Left lung (tissue), 10 donors: ENCODE results near the gene ANAPC5. TPM values are rescaled to one million over a fixed set of nuclear protein-coding genes. Genes with fewer than 3 reads are reported as not detected.
"Not testable (repeated sequence)": the region's sequence is repeated elsewhere in the genome, so short reads cannot be mapped to it uniquely, and the experiment has no call there.

Experiments
- ATAC-seq: fragments of 200-7000 bp; cut with Tn5 transposase; one replicate; pipeline ENCODE4 v1.9.1; 2020; ENCODE audit warnings: moderate library complexity
- DNase-seq, 4 donors: peaks; one replicate each; pipeline ENCODE4 v3.0.0-alpha.2; 2013 to 2020
- H3K27ac ChIP-seq, 2 donors: fragments of 200-600 bp; sonication (generic) in 1 of 2; one replicate each; pipeline versions ENCODE4 v1.5.0 to v1.8.0; 2020 to 2021
- H3K27me3 ChIP-seq, 2 donors: fragments of 200-600 bp; sonication (generic) in 1 of 2; one replicate each; pipeline versions ENCODE4 v1.5.0 to v1.8.0; 2020 to 2021
- H3K36me3 ChIP-seq, 2 donors: fragments of 200-600 bp; sonication (generic) in 1 of 2; one replicate each; pipeline versions ENCODE4 v1.5.0 to v1.8.0; 2020 to 2021
- H3K4me1 ChIP-seq, 2 donors: fragments of 200-600 bp; one replicate each; pipeline ENCODE4 v1.8.0; 2021
- H3K4me3 ChIP-seq, 2 donors: fragments of 200-600 bp; sonication (generic) in 1 of 2; one replicate each; pipeline versions ENCODE4 v1.5.0 to v1.8.0; 2020 to 2021; ENCODE audit warnings: mild to moderate bottlenecking in 1 of 2
- H3K9me3 ChIP-seq, 2 donors: fragments of 200-600 bp; sonication (generic) in 1 of 2; one replicate each; pipeline versions ENCODE4 v1.5.0 to v1.8.0; 2020 to 2021
- CTCF ChIP-seq, 2 donors: fragments of 200-600 bp; sonication (generic) in 1 of 2; IDR thresholded peaks; one replicate each; pipeline versions ENCODE4 v1.5.0 to v1.8.0; 2021; ENCODE audit warnings: antibody characterized with exemption in 2 of 2
- intact Hi-C, 2 donors: fragments of 100-400 bp; cut with DNase I; formaldehyde crosslinking; loops; one replicate each; pipeline versions ENCODE4 v1.11.2 to v1.14.2; 2022
- polyA plus RNA-seq, 6 donors: library from polyadenylated mRNA; unstranded; fragments of 120-200 nt; gene quantifications; one replicate each; pipeline ENCODE4 v1.2.1, GENCODE V29; 2013; ENCODE audit not compliant: insufficient read length in 6 of 6
- total RNA-seq, 2 donors: library from RNA; stranded (reverse); fragmentation: NEBNext Ultra II Directional; extraction: Animal tissue kit (Norgen Biotek cat#: 25700); gene quantifications; one replicate each; pipeline ENCODE4 v1.2.1, GENCODE V29; 2021
- donor health status: DM: no; HTN: yes; CAD: no.
- donor health status: DM: no; HTN: no; CAD: no.

The ANAPC5 gene
- total and polyA plus RNA-seq, 8 donors = 84.8 to 206 (median 165) TPM

- peak; percentile 52 for ATAC-seq
Measured at GRCh38 chr12:121391619-121392324, 39.6 kb upstream of the ANAPC5 start.

DNA sequence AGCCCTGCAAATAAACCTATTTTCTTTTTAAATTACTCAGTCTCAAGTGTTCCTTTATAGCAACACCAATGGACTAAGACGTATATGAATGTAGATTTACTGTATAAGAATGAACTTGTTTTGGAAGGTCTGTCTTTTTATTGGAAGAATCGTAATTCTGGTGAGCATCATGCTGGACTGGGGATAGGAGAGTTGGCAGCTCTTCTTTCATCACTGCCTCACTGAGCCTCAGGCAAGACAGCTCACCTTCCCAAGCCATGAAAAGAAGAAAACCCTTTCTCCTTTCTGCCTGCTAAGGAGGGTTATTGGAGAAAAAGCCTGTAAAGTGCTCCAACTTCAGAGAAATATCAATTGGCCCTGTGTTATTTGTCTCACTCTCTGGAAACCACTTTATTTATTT, 38.6 kb upstream of the ANAPC5 start:
- Histone ChIP-seq H3K27me3 (no peaks in the 10 kb centered on the region), H3K9me3 (no peaks in the 10 kb centered on the region), H3K4me1 (no peaks in the 10 kb centered on the region), H3K27ac (no peak overlapping the region), H3K4me3 (no peak overlapping the region), H3K36me3 (no peaks in the 10 kb centered on the region)
- intact Hi-C loops = no loop called here
- ATAC-seq (no peak), DNase-seq (no peak)
- TF ChIP-seq CTCF (IDR thresholded peaks at IDR 0.05) = no peak

More at GRCh38 chr12:121391619-121392324, 39.6 kb upstream of the ANAPC5 start:
- peak in 2 of 4 donors; percentile 10 to 28 for DNase-seq
- intact Hi-C loops = no loop called here
- Histone ChIP-seq H3K4me3 (no peak overlapping the region), H3K4me1 (no peaks in the 10 kb centered on the region), H3K9me3 (no peaks in the 10 kb centered on the region), H3K27me3 (no peaks in the 10 kb centered on the region), H3K36me3 (no peaks in the 10 kb centered on the region), H3K27ac (peak overlapping the region in 1 of 2 donors; percentile 49)
- TF ChIP-seq CTCF (IDR thresholded peaks at IDR 0.05) = no peak

DNA sequence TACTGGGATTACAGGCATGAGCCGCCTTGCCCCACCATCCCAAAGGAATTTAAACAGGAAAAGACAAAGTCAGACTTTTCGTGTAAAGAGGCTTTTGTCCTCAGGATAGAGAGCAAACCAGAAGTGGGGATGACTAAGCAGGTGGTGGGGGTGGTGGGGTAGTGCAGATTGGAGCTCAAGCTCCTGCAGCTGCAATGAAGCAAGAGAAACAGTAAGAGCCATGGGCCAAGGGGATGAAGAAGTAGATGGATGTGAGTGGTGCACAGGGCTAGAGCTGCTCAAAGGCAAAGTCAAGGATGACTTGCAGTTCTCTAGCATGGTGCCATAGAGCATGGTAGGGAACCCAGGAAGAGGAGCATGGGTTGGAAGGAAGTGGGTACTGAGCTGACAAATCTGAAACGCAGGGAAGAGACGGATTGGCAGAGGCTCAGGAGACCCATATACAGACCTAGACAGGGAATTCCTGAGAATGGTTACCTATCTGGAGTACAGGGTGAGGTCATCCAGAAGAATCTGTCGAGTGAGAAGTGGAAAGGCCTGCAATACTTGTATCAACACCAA, 36.3 kb upstream of the ANAPC5 start:
- no peak for TF ChIP-seq CTCF (IDR thresholded peaks at IDR 0.05)
- Histone ChIP-seq H3K4me3 (no peak overlapping the region), H3K36me3 (no peaks in the 10 kb centered on the region), H3K27me3 (no peaks in the 10 kb centered on the region), H3K4me1 (no peaks in the 10 kb centered on the region), H3K9me3 (no peaks in the 10 kb centered on the region), H3K27ac (no peak overlapping the region)
- DNase-seq (no peak), ATAC-seq (peak; percentile 55)
- intact Hi-C loops = no loop called here

DNA sequence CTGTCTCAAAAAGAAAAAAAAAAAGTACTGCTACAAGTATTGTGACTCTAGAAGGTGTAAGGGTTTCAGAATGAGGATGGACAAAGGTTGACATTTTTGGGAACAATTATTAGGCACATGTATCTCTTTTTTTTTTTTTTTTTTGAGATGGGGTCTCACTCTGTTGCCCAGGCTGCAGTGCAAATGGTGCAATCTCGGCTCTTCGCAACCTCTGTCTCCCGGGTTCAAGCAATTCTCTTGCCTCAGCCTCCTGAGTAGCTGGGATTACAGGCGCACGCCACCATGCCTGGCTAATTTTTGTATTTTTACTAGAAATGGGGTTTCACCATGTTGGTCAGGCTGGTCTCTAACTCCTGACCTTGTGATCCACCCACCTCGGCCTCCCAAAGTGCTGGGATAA, 32.7 kb upstream of the ANAPC5 start:
- H3K27me3 ChIP-seq, ATAC-seq, H3K27ac ChIP-seq, H3K4me1 ChIP-seq, H3K9me3 ChIP-seq, intact Hi-C loops, H3K36me3 ChIP-seq, DNase-seq, H3K4me3 ChIP-seq: not testable (repeated sequence)

DNA sequence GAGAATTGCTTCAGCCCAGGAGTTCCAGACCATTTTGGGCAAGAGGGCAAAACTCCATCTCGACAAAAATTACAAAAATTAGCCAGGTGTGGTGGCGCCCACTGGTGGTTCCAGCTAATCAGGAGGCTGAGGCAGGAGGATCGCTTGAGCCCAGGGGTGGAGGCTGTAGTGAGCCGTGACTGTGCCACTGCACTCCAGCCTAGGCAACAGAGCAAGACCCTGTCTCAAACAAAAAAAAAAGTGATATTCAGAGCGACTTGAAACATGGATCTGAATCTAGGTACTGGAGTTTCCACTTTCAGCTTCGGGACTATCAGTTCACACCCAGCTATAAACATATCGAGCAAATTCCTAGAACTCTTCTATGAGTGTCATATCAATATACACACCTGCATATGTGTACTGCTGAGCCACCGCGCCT, 31.4 kb upstream of the ANAPC5 start:
- intact Hi-C loops = no loop called here
- Histone ChIP-seq H3K4me1 (no peaks in the 10 kb centered on the region), H3K4me3 (no peak overlapping the region), H3K27ac (no peak overlapping the region), H3K27me3 (no peaks in the 10 kb centered on the region), H3K9me3 (no peaks in the 10 kb centered on the region), H3K36me3 (no peaks in the 10 kb centered on the region)
- DNase-seq (no peak), ATAC-seq (no peak)
- TF ChIP-seq CTCF (IDR thresholded peaks at IDR 0.05) = no peak
